ENCODE data around the gene DERL2.

DNA sequence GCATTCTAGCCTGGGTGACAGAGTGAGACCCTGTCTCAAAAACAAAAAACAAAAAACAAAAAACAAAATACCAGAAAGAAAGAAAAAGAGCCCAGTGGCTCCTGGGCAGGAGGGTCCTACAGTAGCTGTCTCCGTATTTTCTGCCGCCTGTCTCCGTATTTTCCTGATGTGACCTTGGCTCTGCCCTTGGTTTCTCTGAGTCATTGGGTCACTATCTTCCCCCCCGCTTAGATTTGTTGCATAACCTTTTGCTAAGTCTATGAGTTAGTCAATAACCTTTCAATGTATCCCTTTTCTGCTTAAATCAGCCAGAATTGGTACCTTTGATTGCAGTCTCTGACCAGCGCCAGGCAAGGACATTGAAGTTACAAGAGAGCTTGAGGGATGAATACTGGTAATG, 37.3 kb upstream of the DERL2 start:
- no peak for TF ChIP-seq EZH2 (IDR thresholded peaks at IDR 0.05; ENCODE audit: low read length)
- TF ChIP-seq, protein P1, sequence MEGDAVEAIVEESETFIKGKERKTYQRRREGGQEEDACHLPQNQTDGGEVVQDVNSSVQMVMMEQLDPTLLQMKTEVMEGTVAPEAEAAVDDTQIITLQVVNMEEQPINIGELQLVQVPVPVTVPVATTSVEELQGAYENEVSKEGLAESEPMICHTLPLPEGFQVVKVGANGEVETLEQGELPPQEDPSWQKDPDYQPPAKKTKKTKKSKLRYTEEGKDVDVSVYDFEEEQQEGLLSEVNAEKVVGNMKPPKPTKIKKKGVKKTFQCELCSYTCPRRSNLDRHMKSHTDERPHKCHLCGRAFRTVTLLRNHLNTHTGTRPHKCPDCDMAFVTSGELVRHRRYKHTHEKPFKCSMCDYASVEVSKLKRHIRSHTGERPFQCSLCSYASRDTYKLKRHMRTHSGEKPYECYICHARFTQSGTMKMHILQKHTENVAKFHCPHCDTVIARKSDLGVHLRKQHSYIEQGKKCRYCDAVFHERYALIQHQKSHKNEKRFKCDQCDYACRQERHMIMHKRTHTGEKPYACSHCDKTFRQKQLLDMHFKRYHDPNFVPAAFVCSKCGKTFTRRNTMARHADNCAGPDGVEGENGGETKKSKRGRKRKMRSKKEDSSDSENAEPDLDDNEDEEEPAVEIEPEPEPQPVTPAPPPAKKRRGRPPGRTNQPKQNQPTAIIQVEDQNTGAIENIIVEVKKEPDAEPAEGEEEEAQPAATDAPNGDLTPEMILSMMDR (optimal IDR thresholded peaks at IDR 0.05 in 1 of 3, IDR thresholded peaks at IDR 0.05 in 1 of 3, conservative IDR thresholded peaks at IDR 0.05 in 1 of 3; ENCODE audit: extremely low read depth in 1 of 3, insufficient read depth in 2 of 3, low read length in 3 of 3) = no peak

All from keratinocyte (primary cell).